ENCODE measurements around the gene PNPLA3. TPM values are rescaled to one million over a fixed set of nuclear protein-coding genes. Genes with fewer than 3 reads are reported as not detected.

The PNPLA3 gene
- total RNA-seq, 1 experiment from 2014 or later: 7.3 TPM

GRCh38 chr22:43883719-43884415 is 39.7 kb upstream of the PNPLA3 start:
- intact Hi-C loops (cut with micrococcal nuclease): loop anchor here (1.0 to 10.0 kb wide), 3 partner anchors 62 to 741 kb away; no protein-coding TSS in a partner anchor
- Histone ChIP-seq H3K9me2 (ENCODE audit: insufficient read depth) (no peaks in the 10 kb centered on the region), H3K4me1 (ENCODE audit: control insufficient read depth in 1 of 2, insufficient read depth in 2 of 2, low read length in 2 of 2) (peaks cover 0 to 7% of the 10 kb centered on the region in 2 experiments; a peak in 1 of 4 replicates), H4K20me1 (ENCODE audit: insufficient read depth) (no peaks in the 10 kb centered on the region), H3K4me3 (replicated peaks in 1 of 2; ENCODE audit: low read depth in 1 of 2, low read length in 2 of 2) (no peak overlapping the region), H3K36me3 (ENCODE audit: control insufficient read depth in 1 of 2, insufficient read depth in 2 of 2, low read length in 2 of 2) (no peaks in the 10 kb centered on the region), H2AFZ (ENCODE audit: low read depth, low read length, poor library complexity, severe bottlenecking) (no peak overlapping the region), H3K9ac (ENCODE audit: low read length) (no peak overlapping the region), H3K27me3 (ENCODE audit: insufficient read depth, low read length) (no peaks in the 10 kb centered on the region), H3K27ac (ENCODE audit: low read depth, low read length) (no peak overlapping the region), H3K79me2 (ENCODE audit: insufficient read depth, low read length) (no peaks in the 10 kb centered on the region), H3K9me3 (ENCODE audit: control insufficient read depth in 1 of 2, insufficient read depth in 1 of 2, low read depth in 1 of 2, low read length in 2 of 2) (no peaks in the 10 kb centered on the region), H3K4me2 (ENCODE audit: low read length) (no peak overlapping the region)
- RAD21 ChIA-PET (ENCODE audit: low non-redundant PET in 1 of 2, low total read pairs in 2 of 2, uncharacterized antibody in 2 of 2, unreplicated experiment in 2 of 2): interaction anchor here (0.6 to 1.3 kb wide), 5 partner anchors 62 to 740 kb away, joined by 3 to 14 read pairs (median 3); partner anchors contain the start of gene SAMM50 (in 1 of the 2)
- ATAC-seq (no peak), DNase-seq (ENCODE audit: low read depth, low spot score) (no peak)
- BruUV-seq (replicated peaks): no TSS peak
- POLR2A ChIA-PET: interaction anchor here (1.1 to 1.3 kb wide), 3 partner anchors 40 to 71 kb away, joined by 4 read pairs; partner anchors contain the start of genes PNPLA3 and SAMM50
- TF ChIP-seq ZBTB33 (IDR thresholded peaks at IDR 0.05; ENCODE audit: extremely low read depth, insufficient replicate concordance, low read length) (no peak), ZNF274 (IDR thresholded peaks at IDR 0.05; ENCODE audit: low read depth, low read length) (no peak)
- CTCF ChIA-PET: interaction anchor here (0.6 to 2.9 kb wide), 39 partner anchors 8 to 801 kb away, joined by 3 to 64 read pairs (median 5); partner anchors contain the start of genes PNPLA3, PNPLA5 and SULT4A1

All from HCT116 (cell line).